ENCODE data around the gene YAF2.
"Not testable (repeated sequence)": the region's sequence is repeated elsewhere in the genome, so short reads cannot be mapped to it uniquely, and the experiment has no call there.

Gene YAF2

GRCh38 chr12:42255221-42255865, 17.3 kb upstream of the YAF2 start:
- DNase-seq: no peak

GRCh38 chr12:42252645-42253044, 14.6 kb upstream of the YAF2 start:
- not testable (repeated sequence) for DNase-seq

GRCh38 chr12:42249033-42249432, 11.0 kb upstream of the YAF2 start:
- DNase-seq: not testable (repeated sequence)

- DNase-seq: no peak
Observed at GRCh38 chr12:42240131-42240750, 2.2 kb upstream of the YAF2 start.

GRCh38 chr12:42237853-42238239, 202 bp downstream of the YAF2 start:
- peak in 3 of 51 donors; percentile 43 to 71 (median 55) for DNase-seq

GRCh38 chr12:42237052-42237852, 796 bp downstream of the YAF2 start:
- DNase-seq: peak in 45 of 51 donors; percentile 8 to 73 (median 49)

- DNase-seq: no peak
Observed at GRCh38 chr12:42236017-42236416, 2.0 kb downstream of the YAF2 start.

GRCh38 chr12:42235426-42235825, 2.6 kb downstream of the YAF2 start:
- peak in 8 of 51 donors; percentile 2 to 43 (median 7) for DNase-seq

- peak in 1 of 51 donors; percentile 30 for DNase-seq
Observed at GRCh38 chr12:42234970-42235369, 3.1 kb downstream of the YAF2 start.

GRCh38 chr12:42227525-42227924, 10.5 kb downstream of the YAF2 start:
- DNase-seq: not testable (repeated sequence)

GRCh38 chr12:42224501-42224900, 13.5 kb downstream of the YAF2 start:
- DNase-seq: not testable (repeated sequence)

- no peak for DNase-seq
Observed at GRCh38 chr12:42222724-42223123, 15.3 kb downstream of the YAF2 start.

- DNase-seq: no peak
Observed at GRCh38 chr12:42221726-42222125, 16.3 kb downstream of the YAF2 start.

GRCh38 chr12:42217656-42218055, 20.4 kb downstream of the YAF2 start:
- no peak for DNase-seq

GRCh38 chr12:42216737-42217136, 21.3 kb downstream of the YAF2 start:
- DNase-seq: no peak

- DNase-seq: not testable (repeated sequence)
Observed at GRCh38 chr12:42215759-42216158, 22.3 kb downstream of the YAF2 start.

GRCh38 chr12:42213954-42214426, 24.1 kb downstream of the YAF2 start:
- peak in 5 of 51 donors; percentile 5 to 19 (median 8) for DNase-seq

- DNase-seq: no peak
Observed at GRCh38 chr12:42213023-42213422, 25.0 kb downstream of the YAF2 start.

- no peak for DNase-seq
Observed at GRCh38 chr12:42208574-42208973, 29.5 kb downstream of the YAF2 start.

- no peak for DNase-seq
Observed at GRCh38 chr12:42204819-42205218, 33.2 kb downstream of the YAF2 start.

- no peak for DNase-seq
Observed at GRCh38 chr12:42204362-42204761, 33.7 kb downstream of the YAF2 start.

GRCh38 chr12:42201063-42201462, 37.0 kb downstream of the YAF2 start:
- DNase-seq: no peak
